Karpas-422 (cell line): Measurements from ENCODE around the gene REEP1. TPM values are rescaled to one million over a fixed set of nuclear protein-coding genes. Genes with fewer than 3 reads are reported as not detected.

ENCODE experiments used
- DNase-seq: peaks from one replicate; pipeline ENCODE4 v3.0.0-alpha.2; 2015
- H2AFZ ChIP-seq: fragments of 200-600 bp; sonication (generic); 2 replicates; pipeline ENCODE4 v1.6.1; 2014; ENCODE audit warnings: antibody characterized with exemption, low read length, mixed read lengths
- H3K27ac ChIP-seq: fragments of 200-600 bp; sonication (generic); 2 replicates; pipeline ENCODE4 v1.5.1; 2014; ENCODE audit warnings: mild to moderate bottlenecking, low read length, moderate library complexity
- H3K27me3 ChIP-seq: fragments of 200-600 bp; sonication (generic); 2 replicates; pipeline ENCODE4 v1.6.1; 2014; ENCODE audit warnings: low read length, mixed read lengths
- H3K36me3 ChIP-seq: fragments of 200-600 bp; sonication (generic); 2 replicates; pipeline ENCODE4 v1.6.1; 2014; ENCODE audit warnings: low read length, mixed read lengths; ENCODE audit not compliant: insufficient read depth
- H3K4me1 ChIP-seq: fragments of 200-600 bp; sonication (generic); 2 replicates; pipeline ENCODE4 v1.6.1; 2014; ENCODE audit warnings: mild to moderate bottlenecking, low read length, mixed read lengths
- H3K4me2 ChIP-seq: fragments of 200-600 bp; sonication (generic); 2 replicates; pipeline ENCODE4 v1.6.1; 2014; ENCODE audit warnings: low read length, low read depth, mild to moderate bottlenecking; ENCODE audit not compliant: poor library complexity, severe bottlenecking
- H3K4me3 ChIP-seq: fragments of 200-600 bp; sonication (generic); 2 replicates; pipeline ENCODE4 v1.5.1; 2014; ENCODE audit warnings: mild to moderate bottlenecking, antibody characterized with exemption, low read length, mixed read lengths
- H3K79me2 ChIP-seq: fragments of 200-600 bp; sonication (generic); 2 replicates; pipeline ENCODE4 v1.6.1; 2014; ENCODE audit warnings: mild to moderate bottlenecking, low read length, mixed read lengths
- H3K9ac ChIP-seq: fragments of 200-600 bp; sonication (generic); 2 replicates; pipeline ENCODE4 v1.6.0; 2014; ENCODE audit warnings: low read length
- H3K9me2 ChIP-seq: fragments of 200-600 bp; sonication (generic), shearing (Covaris generic); replicated peaks from 2 replicates; pipeline ENCODE4 v1.6.0; 2014; ENCODE audit warnings: mild to moderate bottlenecking, low read length, moderate library complexity; ENCODE audit not compliant: insufficient read depth
- H3K9me3 ChIP-seq: fragments of 300-700, 200-600 bp; sonication (generic); 2 replicates; pipeline ENCODE4 v1.6.1; 2014; ENCODE audit warnings: low read length, mixed read lengths
- H4K20me1 ChIP-seq: fragments of 200-600 bp; sonication (generic); 2 replicates; pipeline ENCODE4 v1.6.1; 2014; ENCODE audit warnings: mild to moderate bottlenecking, antibody characterized with exemption, low read length, low read depth; ENCODE audit not compliant: insufficient read depth
- total RNA-seq: library from RNA; depleted of rRNA; stranded (reverse); fragments of >200 nt; shearing (Covaris generic); gene quantifications from 2 replicates; pipeline ENCODE4 v1.2.3, GENCODE V29; 2014; ENCODE audit warnings: low replicate concordance

The REEP1 gene
- total RNA-seq, 1 experiment from 2014 or later: 0.22 TPM

DNA sequence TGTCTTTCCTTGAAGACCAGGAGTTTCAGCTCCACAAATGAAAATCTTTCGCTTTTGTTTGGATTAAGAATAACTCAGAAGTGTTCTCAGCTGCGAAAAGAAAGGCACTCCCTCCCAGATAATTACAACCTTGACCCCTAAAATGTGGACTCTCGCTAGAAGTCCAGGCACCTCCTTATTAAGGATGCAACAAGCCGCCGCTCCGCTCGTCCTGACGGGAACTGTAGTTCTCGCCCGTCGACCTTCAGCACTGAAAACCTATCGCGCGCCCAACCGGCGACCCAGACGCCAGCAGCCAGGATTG is 142.7 kb downstream of the REEP1 start:
- Histone ChIP-seq H3K36me3 (peaks cover 19% of the 10 kb centered on the region; the same call in 1 of the 2 replicates), H3K4me2 (peak overlapping the region; percentile 97), H3K9me2 (no peaks in the 10 kb centered on the region), H3K27me3 (no peaks in the 10 kb centered on the region), H3K4me3 (peak overlapping the region; percentile 73), H3K27ac (peak overlapping the region; percentile 92), H3K4me1 (peaks cover 44% of the 10 kb centered on the region), H3K79me2 (peaks cover 77% of the 10 kb centered on the region), H3K9me3 (no peaks in the 10 kb centered on the region), H3K9ac (peak overlapping the region; percentile 97), H4K20me1 (peaks cover 37% of the 10 kb centered on the region), H2AFZ (no peak overlapping the region)
- DNase-seq: no peak

DNA sequence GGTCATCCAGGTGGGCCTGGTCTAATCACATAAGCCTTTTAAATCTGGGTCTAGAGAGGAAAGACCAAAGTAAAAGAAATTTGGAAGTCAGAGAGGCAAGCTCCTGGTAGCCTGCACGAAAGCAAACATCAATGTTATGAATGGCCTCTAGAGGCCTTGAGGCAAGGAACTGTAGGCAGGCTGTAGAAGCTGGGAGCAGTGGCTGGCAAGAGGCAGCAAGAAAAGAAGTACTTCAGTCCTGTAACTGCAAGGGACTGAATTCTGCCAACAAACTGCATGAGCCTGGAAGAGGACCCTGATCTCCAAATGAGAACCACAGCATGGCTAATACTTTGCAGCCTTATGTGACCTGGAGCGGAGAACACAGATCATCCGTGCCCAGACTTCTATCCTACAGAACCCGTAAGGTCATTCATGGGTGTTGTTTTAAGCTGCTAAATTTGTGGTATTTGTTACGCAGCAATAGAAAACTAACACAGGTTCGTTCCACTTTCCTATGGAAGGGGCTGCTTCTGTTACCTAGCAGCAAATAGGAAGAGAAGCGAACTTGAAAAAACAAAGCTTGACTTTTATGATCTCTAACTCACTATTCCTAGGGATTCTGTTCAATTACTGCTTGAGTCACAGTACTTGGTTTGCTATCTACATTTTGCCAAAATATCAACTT is 143.4 kb downstream of the REEP1 start:
- Histone ChIP-seq H2AFZ (no peak overlapping the region), H3K27ac (peak overlapping the region; percentile 92; the same call in 1 of the 2 replicates), H4K20me1 (peaks cover 42% of the 10 kb centered on the region), H3K9ac (peak overlapping the region; percentile 97), H3K4me1 (peaks cover 43% of the 10 kb centered on the region), H3K27me3 (no peaks in the 10 kb centered on the region), H3K79me2 (peaks cover 78% of the 10 kb centered on the region), H3K4me3 (peak overlapping the region; percentile 73), H3K9me3 (no peaks in the 10 kb centered on the region), H3K36me3 (peaks cover 23% of the 10 kb centered on the region; the same call in 1 of the 2 replicates), H3K4me2 (peak overlapping the region; percentile 97), H3K9me2 (no peaks in the 10 kb centered on the region)
- DNase-seq: peak; percentile 60

DNA sequence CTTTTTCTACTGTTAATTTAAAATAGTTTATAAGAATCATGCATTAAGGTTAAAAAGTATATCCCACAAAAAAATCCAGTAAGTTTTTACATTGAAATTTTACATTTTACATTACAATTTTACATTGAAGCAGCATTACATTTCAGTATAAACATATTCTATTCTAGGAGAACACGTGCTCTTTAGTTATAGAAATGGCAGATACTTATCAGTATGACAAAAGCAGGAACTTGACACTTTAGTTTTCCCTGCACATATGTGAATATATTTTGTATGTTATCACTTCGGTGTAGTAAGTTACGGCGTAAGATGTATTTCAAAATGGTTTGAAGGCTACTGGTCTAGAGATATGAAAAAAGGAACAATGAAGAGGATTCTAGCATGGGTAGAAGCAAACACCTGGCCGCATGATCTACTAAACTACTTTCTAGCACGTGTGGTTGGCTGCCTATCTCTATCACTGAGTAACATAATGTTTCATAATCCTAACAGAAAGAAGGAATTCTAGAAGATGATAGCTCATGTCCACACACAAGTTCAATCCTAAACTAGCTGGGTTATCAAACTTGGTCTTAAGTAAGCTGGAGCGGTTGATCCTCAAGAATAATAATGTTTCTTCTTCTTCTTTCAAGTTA is 147.5 kb downstream of the REEP1 start:
- Histone ChIP-seq H3K9me3 (no peaks in the 10 kb centered on the region), H3K9me2 (no peaks in the 10 kb centered on the region), H3K27ac (no peak overlapping the region), H3K79me2 (peaks cover 98% of the 10 kb centered on the region), H3K27me3 (no peaks in the 10 kb centered on the region), H3K36me3 (peaks cover 33% of the 10 kb centered on the region; the same call in 1 of the 2 replicates), H4K20me1 (peaks cover 80% of the 10 kb centered on the region), H2AFZ (no peak overlapping the region), H3K4me1 (peaks cover 48% of the 10 kb centered on the region), H3K4me3 (no peak overlapping the region), H3K4me2 (no peak overlapping the region), H3K9ac (no peak overlapping the region)
- no peak for DNase-seq

DNA sequence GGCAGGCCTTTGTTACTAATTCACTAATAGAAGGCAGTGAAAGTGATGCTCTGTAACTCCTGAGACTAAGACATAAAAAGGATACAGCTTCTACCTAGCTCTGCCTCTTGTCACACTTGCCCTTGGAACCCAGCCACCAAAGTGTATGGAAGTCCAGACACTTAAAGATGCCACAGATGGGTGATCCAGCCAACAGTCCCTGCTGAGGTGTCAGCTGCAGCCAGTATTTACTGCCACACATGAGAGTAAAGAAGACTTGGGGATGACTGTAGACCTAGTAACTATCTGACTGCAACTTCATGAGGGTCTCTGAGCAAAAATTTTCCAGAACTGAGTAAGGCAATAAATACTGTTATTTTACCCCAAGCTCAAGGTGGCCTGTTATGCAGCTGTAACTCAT is 151.0 kb downstream of the REEP1 start:
- Histone ChIP-seq H3K4me3 (no peak overlapping the region), H2AFZ (no peak overlapping the region), H3K36me3 (peaks cover 32% of the 10 kb centered on the region; the same call in 1 of the 2 replicates), H3K27ac (no peak overlapping the region), H3K9me2 (no peaks in the 10 kb centered on the region), H3K4me2 (no peak overlapping the region), H4K20me1 (peaks cover 75% of the 10 kb centered on the region), H3K9me3 (no peaks in the 10 kb centered on the region), H3K79me2 (peaks cover 100% of the 10 kb centered on the region), H3K4me1 (peaks cover 27% of the 10 kb centered on the region), H3K27me3 (no peaks in the 10 kb centered on the region), H3K9ac (no peak overlapping the region)
- DNase-seq: no peak

DNA sequence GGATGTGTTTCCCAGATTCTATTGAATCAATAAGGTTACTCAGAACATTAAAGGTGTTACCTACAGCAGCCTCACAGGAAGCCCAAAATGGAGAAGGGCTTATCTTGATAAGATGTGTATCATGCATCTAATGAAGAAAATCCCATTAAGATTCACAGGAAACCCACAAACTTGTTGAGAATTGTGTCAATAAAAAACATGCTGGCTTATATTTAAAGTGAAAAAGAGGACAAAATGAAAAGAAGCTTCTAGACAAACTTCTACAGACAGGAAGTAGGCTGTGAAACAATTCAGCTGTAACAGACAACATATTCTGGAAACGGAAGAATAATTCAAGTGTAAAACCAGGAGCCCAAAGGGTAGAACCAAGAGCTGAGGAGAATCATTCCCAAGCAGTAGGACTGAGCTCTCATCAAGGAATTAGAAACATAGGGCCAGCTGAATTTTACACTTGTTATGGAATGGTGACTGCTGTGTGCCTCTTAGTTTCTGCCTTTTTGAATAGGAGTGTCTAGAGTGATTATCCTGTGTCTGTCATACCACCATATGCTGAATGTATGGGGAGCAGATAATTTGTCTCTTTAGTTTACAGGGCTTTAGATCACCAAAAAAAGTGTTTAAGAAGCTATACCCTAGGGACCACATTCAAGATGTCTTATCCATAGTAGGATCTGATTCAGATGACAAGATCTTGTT is 151.8 kb downstream of the REEP1 start:
- no peaks in the 10 kb centered on the region for H3K27me3 ChIP-seq
- peaks cover 100% of the 10 kb centered on the region for H3K79me2 ChIP-seq
- 0 out of 2 replicates have a peak overlapping the region, but pooled peaks have one; percentile 10 for H3K27ac ChIP-seq
- peaks cover 37% of the 10 kb centered on the region for H3K36me3 ChIP-seq
- no peak overlapping the region for H2AFZ ChIP-seq
- peaks cover 27% of the 10 kb centered on the region for H3K4me1 ChIP-seq
- peaks cover 80% of the 10 kb centered on the region for H4K20me1 ChIP-seq
- H3K4me3 ChIP-seq: no peak overlapping the region
- H3K9me2 ChIP-seq: no peaks in the 10 kb centered on the region
- no peaks in the 10 kb centered on the region for H3K9me3 ChIP-seq
- no peak overlapping the region for H3K4me2 ChIP-seq
- no peak overlapping the region for H3K9ac ChIP-seq
- no peak for DNase-seq

DNA sequence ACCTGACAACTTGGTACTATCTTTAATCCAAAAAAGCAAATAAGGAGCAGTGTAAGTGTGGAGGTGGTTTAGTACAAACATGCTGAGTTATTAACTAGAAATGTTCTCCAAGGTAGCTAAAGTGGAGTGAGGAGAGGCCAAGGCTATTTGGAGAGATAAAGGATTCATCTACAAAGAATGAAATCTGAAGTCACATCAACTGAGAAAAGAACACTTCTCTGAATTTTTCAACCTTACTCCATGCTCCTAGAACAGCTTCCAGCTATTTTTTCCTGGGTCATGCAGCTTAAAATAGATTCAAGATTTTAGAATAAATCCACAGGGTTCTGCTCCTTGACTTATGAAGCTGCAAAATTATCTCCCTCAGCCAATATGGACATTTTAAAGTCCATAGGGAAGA is 160.8 kb downstream of the REEP1 start:
- H3K79me2 ChIP-seq: peaks cover 87% of the 10 kb centered on the region

DNA sequence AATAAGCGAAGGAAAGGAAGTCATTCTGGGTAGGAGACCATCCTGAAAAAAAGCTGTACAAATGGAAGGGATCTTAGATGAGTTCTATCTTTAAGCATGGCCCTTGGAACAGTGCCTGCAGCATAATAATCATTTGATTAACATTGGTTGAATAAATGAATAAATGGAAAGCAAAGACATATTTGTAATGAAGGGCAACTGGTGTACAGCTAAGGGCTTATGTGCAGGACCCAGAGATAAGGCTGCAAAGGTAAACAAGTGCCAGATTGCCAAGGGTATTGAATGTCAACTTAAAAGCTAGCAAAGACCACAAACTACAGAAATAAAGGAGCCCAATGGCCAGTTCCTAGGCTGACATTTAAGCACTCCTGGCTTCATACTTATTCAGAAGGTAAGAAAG is 161.6 kb downstream of the REEP1 start:
- Histone ChIP-seq H3K27me3 (no peaks in the 10 kb centered on the region), H2AFZ (no peak overlapping the region), H3K27ac (no peak overlapping the region), H3K79me2 (peaks cover 86% of the 10 kb centered on the region), H3K4me1 (peaks cover 20% of the 10 kb centered on the region), H3K36me3 (peaks cover 60% of the 10 kb centered on the region), H3K4me3 (no peak overlapping the region), H4K20me1 (peaks cover 14% of the 10 kb centered on the region), H3K4me2 (no peak overlapping the region), H3K9ac (no peak overlapping the region), H3K9me3 (no peaks in the 10 kb centered on the region), H3K9me2 (no peaks in the 10 kb centered on the region)
- no peak for DNase-seq

More for the DNA sequence above, 160.8 kb downstream of the REEP1 start:
- H3K27ac ChIP-seq: no peak overlapping the region
- H3K36me3 ChIP-seq: peaks cover 58% of the 10 kb centered on the region
- H4K20me1 ChIP-seq: peaks cover 19% of the 10 kb centered on the region
- H3K9ac ChIP-seq: no peak overlapping the region
- no peak overlapping the region for H3K4me2 ChIP-seq
- no peak overlapping the region for H2AFZ ChIP-seq
- H3K9me2 ChIP-seq: no peaks in the 10 kb centered on the region
- no peaks in the 10 kb centered on the region for H3K9me3 ChIP-seq
- H3K4me1 ChIP-seq: peaks cover 20% of the 10 kb centered on the region
- DNase-seq: no peak
- H3K4me3 ChIP-seq: no peak overlapping the region
- H3K27me3 ChIP-seq: no peaks in the 10 kb centered on the region

DNA sequence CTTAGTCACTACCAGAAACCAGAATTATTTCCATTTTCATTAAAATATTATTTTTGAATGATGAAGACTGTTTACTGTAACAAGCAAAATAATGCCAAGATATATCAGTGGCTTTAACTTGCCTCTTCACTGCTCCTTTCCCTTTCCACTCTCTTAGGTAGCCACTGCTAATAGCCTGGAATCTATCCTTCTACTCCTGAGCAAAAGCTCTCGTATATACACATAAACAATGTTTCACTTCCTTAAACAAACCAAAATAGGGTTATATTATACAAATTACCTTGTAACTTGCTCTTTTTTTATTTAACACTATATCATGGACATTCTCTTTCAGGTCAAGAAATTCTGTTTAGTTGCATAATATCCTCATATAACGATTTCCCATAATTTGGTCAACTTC is 163.0 kb downstream of the REEP1 start:
- H3K9ac ChIP-seq: no peak overlapping the region
- no peak overlapping the region for H3K4me2 ChIP-seq

More for the DNA sequence above, 163.0 kb downstream of the REEP1 start:
- Histone ChIP-seq H3K4me1 (peaks cover 20% of the 10 kb centered on the region), H3K36me3 (peaks cover 68% of the 10 kb centered on the region), H3K9me2 (no peaks in the 10 kb centered on the region), H3K9me3 (no peaks in the 10 kb centered on the region), H3K4me3 (no peak overlapping the region), H3K79me2 (peaks cover 83% of the 10 kb centered on the region), H3K27me3 (no peaks in the 10 kb centered on the region), H3K27ac (no peak overlapping the region; the same call in 1 of the 2 replicates), H2AFZ (no peak overlapping the region), H4K20me1 (peaks cover 10% of the 10 kb centered on the region; the same call in 1 of the 2 replicates)
- no peak for DNase-seq
